ENCODE data around the gene PICK1.

Gene PICK1

DNA sequence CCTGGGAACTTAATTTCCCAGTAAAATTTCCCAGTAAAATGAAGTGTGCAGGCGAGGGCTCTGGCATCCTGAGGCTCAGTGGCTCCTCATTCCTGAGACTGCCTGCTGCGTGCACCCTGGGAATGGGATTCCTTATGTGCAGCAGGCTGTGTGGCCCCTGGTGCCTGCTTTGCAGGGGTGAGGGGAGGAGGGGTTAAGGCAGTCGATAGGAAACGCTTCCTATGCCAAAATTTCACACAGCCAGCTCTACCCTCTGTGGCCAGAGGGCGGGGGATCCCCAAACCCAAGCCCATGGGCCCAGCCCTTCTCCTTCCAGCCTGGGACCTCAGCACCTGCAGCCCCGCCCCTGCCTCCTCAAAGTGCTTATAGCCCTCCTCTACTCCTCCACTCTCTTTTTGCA, 65.4 kb downstream of the PICK1 start:
- no peak for DNase-seq

DNA sequence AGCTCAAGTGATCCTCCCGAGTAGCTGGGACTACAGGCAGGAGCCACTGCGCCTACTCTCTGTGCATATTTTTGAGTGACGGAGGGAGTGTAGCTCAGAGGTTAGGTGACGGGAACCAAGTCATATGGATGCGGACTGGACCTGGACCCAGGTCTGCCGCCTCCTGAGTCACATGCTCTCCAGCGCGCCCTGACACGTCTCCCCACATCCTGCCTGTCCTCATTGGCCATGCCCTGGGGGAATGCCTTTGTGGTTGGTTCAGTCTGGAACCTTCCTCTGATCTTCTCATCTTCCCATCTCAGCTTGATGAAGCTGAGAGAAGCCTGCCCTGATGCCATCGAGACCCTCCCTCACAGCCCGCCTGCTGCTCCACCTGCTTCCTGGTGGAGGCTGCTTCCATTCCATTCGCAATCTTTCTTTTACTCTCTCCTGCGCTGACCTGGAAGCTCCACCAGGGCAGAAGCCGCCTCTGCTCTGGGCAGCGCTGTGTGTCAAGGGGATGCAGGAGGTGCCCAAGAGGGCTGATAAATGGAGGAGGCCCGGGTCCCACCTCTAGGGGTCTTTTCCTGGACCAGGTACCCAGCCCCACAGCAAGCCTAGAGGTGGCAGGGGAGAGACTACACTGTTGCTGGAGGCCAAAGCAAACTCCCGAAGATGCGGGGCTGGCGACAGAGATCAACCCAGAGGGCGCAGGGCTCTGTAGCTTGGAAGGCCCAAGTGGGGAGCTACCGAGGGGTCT, 67.2 kb downstream of the PICK1 start:
- no peak for DNase-seq

- DNase-seq: no peak
These were observed 67.9 kb downstream of the PICK1 start for GRCh38 chr22:38125038-38125610.

All from COR-L47 (cell line).